KOPT-K1 (cell line): ENCODE measurements around the gene ZFYVE19.
A peak's percentile ranks its signal among the peaks of the same experiment; 100 is the strongest.

Experiments used
- H3K27ac ChIP-seq: fragments of 200-600 bp; sonication (generic); 2 replicates; pipeline ENCODE4 v1.5.1; 2016; ENCODE audit warnings: antibody characterized with exemption, mild to moderate bottlenecking, low read depth, low read length; ENCODE audit not compliant: poor library complexity, severe bottlenecking
- H3K36me3 ChIP-seq: fragments of 200-600 bp; sonication (generic); 2 replicates; pipeline ENCODE4 v1.5.1; 2017; ENCODE audit warnings: antibody characterized with exemption, mild to moderate bottlenecking, low read length, moderate library complexity; ENCODE audit not compliant: insufficient read depth
- H3K9me3 ChIP-seq: fragments of 200-600 bp; sonication (generic); 2 replicates; pipeline ENCODE4 v1.5.1; 2017; ENCODE audit warnings: antibody characterized with exemption, low read length, mild to moderate bottlenecking; ENCODE audit not compliant: insufficient read depth, poor library complexity, severe bottlenecking

The ZFYVE19 gene

DNA sequence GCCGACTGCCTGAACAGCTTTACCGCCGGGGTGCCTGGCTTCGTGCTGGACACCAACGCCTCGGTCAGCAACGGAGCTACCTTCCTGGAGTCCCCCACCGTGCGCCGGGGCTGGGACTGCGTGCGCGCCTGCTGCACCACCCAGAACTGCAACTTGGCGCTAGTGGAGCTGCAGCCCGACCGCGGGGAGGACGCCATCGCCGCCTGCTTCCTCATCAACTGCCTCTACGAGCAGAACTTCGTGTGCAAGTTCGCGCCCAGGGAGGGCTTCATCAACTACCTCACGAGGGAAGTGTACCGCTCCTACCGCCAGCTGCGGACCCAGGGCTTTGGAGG lies 37.8 kb downstream of the ZFYVE19 start:
- Histone ChIP-seq H3K9me3 (no peaks in the 10 kb centered on the region), H3K36me3 (no peaks in the 10 kb centered on the region), H3K27ac (no peak overlapping the region)

DNA sequence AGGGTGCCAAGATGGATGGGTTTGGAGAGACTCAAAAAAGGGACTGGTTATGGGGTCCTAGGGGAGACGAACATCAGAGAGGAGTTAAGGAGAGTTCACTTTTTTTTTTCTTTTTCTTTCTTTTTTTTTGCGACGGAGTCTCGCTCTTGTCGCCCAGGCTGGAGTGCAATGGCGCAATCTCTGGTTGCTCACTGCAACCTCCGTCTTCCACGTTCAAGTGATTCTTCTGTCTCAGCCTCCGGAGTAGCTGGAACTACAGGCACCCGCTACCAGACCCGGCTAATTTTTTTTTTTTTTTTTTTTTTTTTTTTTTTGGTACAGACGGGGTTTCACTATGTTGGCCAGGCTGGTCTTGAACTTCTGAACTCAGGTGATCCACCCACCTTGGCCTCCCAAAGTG lies 38.1 kb downstream of the ZFYVE19 start:
- Histone ChIP-seq H3K36me3 (no peaks in the 10 kb centered on the region), H3K27ac (no peak overlapping the region), H3K9me3 (no peaks in the 10 kb centered on the region)

- no peaks in the 10 kb centered on the region for H3K9me3 ChIP-seq
- H3K36me3 ChIP-seq = no peaks in the 10 kb centered on the region
- no peak overlapping the region for H3K27ac ChIP-seq
Measured at GRCh38 chr15:40845511-40846284, 38.8 kb downstream of the ZFYVE19 start.

DNA sequence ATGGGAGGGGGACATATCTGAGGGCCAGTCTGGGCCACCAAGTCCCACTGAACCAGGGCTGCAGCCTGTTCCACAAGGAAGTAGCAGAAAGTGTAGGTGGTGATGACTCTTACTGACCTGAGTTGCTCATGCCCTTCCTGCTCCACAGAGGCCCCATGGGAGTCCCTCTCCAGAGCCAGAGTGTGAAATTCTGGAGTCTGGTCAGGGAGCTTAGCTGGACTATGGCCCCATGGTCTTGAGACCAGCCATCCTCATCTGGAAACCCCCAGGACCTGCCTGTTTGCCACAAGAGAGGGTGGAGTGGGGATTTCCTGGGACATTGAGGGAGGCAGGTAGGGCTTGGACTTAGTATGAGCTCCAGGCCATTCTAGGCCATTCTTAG lies 39.9 kb downstream of the ZFYVE19 start:
- Histone ChIP-seq H3K9me3 (no peaks in the 10 kb centered on the region), H3K27ac (peak overlapping the region; percentile 18), H3K36me3 (no peaks in the 10 kb centered on the region)

DNA sequence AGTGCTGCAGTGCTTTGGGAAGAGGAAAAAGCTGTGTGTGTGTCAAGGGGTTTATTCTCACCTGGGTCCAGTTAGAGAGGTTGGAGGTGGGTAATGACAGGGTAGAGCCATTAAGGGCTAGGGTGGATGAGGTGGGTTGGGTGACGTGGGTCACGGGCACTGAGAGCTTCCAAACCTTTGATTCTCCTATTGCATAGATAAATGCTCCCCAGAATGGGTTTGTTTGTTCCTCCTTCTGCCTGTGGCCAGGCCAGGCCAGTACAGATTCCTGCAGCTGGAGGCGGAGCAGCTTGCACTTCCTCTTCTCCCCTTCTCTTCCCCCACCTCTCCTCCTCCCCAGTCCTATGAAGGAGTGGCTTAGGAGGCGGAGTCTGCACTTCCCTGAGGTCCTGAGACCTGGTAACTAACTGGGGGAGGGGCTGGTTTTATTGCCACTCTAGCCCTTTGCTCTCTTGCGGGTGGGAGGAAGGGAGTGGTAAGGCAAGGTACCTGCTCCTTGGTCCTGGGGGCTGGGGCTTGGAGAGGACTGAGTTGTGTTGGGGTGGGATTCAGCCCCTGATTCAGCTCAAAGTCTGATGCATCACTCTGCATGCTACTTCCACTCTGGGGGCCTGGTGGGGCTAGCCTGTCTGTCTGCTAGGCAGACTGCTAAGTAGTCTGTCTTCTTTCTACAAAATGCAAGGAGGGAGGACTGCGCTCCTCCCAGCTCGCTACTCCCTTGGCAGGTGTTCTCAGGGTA lies 40.5 kb downstream of the ZFYVE19 start:
- no peaks in the 10 kb centered on the region for H3K9me3 ChIP-seq
- H3K36me3 ChIP-seq = no peaks in the 10 kb centered on the region
- H3K27ac ChIP-seq = peak overlapping the region; percentile 18

DNA sequence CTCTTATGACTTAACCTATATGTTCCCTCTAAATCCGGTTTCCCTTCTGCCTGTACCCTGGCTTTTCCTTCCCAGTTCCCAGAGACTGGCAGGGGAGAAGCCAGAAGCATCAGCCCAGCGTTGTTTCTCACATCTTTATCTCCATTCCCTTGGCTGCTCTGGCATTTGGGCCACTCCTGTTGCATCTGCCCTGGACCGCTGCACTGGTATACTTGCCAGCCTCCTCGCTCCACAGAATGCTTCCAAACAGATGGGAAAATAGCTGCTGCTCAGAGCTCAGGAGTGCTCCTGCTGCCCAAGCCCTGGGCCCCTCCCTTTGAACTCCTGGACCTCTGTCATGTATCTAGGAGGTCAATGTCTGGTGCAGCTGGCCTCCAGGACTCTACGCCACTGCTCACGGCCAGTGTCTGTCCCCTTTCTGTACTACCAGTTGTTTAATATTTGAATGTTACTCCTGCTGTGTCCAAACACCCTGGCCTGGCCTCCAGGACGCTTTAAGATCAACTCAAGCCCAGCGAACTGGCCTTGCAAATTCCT lies 43.8 kb downstream of the ZFYVE19 start:
- Histone ChIP-seq H3K36me3 (no peaks in the 10 kb centered on the region), H3K27ac (no peak overlapping the region), H3K9me3 (no peaks in the 10 kb centered on the region)

DNA sequence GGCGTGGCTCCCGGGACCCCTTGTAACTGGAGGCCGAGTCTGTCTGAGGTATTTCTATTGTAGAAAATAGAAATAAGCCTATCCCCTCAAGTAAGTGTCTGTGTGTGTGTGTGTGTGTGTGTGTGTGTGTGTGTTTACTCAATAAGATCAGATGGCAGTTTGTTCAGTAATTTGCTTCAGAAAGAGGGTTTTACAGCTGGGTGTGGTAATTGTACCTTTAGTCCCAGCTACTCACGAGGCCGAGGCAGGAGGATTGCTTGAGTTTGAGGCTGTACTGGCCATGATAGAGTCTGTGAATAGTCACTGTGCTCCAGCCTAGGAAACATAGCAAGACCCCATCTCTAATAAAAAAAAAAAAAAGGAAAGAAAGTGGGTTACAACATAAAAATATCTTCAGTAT lies 45.6 kb downstream of the ZFYVE19 start:
- no peak overlapping the region for H3K27ac ChIP-seq
- H3K36me3 ChIP-seq = no peaks in the 10 kb centered on the region
- no peaks in the 10 kb centered on the region for H3K9me3 ChIP-seq

DNA sequence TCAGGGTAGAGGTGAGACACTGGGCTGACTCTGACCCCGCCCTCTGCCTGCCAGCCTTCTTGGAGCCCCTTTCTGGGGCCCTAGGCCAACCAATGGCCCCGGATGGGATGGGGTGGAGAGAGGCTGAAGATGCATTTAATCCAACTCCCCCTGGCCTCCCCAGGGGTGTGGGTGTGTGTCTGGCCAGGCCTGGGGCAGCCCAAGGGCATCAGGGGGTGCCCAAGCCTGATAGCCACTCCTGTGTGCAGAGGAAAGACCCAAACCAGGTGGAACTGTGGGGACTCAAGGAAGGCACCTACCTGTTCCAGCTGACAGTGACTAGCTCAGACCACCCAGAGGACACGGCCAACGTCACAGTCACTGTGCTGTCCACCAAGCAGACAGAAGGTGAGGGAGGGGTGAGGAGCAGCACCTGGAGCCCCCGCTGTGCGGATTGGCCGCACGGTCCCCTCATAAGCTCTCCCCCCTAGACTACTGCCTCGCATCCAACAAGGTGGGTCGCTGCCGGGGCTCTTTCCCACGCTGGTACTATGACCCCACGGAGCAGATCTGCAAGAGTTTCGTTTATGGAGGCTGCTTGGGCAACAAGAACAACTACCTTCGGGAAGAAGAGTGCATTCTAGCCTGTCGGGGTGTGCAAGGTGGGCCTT lies 46.5 kb downstream of the ZFYVE19 start:
- H3K36me3 ChIP-seq = no peaks in the 10 kb centered on the region
- H3K27ac ChIP-seq = no peak overlapping the region
- no peaks in the 10 kb centered on the region for H3K9me3 ChIP-seq

DNA sequence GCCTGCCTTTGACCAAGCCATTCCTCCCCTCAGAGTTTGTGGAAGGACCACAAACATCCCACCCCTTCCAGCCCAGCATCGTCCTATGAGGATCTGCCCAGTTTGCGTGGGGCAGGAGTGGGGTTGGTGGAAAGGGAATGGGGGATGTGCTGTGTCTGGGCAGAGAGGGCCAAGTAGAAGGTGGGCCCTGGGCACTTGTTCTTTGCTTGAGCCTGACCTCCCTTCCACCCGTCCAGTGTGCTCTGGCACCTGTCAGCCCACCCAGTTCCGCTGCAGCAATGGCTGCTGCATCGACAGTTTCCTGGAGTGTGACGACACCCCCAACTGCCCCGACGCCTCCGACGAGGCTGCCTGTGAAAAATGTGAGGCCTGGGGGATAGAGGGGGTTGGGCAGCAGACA lies 47.3 kb downstream of the ZFYVE19 start:
- no peaks in the 10 kb centered on the region for H3K36me3 ChIP-seq
- H3K9me3 ChIP-seq = no peaks in the 10 kb centered on the region
- no peak overlapping the region for H3K27ac ChIP-seq

DNA sequence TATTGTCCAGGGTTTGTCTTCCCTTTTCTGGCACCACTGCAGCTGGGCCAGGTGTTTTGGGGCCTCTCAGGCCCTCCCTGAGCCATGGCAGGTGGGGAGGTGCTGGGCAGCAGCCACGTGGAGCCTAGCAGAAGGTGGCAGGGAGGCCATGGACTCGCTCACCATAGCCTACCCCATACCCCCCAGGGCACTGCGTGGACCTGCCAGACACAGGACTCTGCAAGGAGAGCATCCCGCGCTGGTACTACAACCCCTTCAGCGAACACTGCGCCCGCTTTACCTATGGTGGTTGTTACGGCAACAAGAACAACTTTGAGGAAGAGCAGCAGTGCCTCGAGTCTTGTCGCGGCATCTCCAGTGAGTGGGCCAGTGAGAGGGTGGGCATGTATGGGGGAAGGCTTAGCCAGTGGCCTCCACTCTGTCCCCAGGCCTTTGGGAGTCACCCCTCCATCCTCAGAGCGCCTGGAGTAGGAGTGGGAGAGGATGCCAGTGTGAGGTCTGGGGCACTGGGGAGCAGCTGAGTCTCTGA lies 48.9 kb downstream of the ZFYVE19 start:
- Histone ChIP-seq H3K36me3 (no peaks in the 10 kb centered on the region), H3K27ac (no peak overlapping the region), H3K9me3 (no peaks in the 10 kb centered on the region)

GRCh38 chr15:40856746-40857145 lies 49.9 kb downstream of the ZFYVE19 start:
- no peaks in the 10 kb centered on the region for H3K9me3 ChIP-seq
- H3K27ac ChIP-seq = no peak overlapping the region
- no peaks in the 10 kb centered on the region for H3K36me3 ChIP-seq

- H3K9me3 ChIP-seq = no peaks in the 10 kb centered on the region
- H3K27ac ChIP-seq = no peak overlapping the region
- H3K36me3 ChIP-seq = no peaks in the 10 kb centered on the region
Measured at GRCh38 chr15:40857601-40858341, 50.9 kb downstream of the ZFYVE19 start.

DNA sequence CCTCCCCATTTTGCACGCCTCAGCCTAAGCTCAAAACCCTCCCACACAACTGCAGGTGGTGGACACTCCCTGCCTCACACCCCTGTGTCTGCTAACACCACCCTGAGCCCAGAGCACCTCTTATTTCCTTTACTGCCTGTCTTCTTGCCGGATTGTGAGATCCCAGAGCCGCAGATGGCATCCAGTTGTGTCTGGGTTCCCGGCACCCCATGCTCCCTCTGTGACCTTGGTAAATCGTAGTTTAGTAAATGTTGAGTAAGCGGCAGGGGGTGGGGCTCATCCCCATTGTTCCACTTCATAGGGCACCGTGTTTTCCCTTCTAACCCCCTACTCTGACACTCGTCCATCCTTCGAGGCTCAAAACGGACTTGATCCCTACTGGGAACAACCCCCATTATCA lies 51.8 kb downstream of the ZFYVE19 start:
- Histone ChIP-seq H3K27ac (no peak overlapping the region), H3K36me3 (no peaks in the 10 kb centered on the region), H3K9me3 (no peaks in the 10 kb centered on the region)

DNA sequence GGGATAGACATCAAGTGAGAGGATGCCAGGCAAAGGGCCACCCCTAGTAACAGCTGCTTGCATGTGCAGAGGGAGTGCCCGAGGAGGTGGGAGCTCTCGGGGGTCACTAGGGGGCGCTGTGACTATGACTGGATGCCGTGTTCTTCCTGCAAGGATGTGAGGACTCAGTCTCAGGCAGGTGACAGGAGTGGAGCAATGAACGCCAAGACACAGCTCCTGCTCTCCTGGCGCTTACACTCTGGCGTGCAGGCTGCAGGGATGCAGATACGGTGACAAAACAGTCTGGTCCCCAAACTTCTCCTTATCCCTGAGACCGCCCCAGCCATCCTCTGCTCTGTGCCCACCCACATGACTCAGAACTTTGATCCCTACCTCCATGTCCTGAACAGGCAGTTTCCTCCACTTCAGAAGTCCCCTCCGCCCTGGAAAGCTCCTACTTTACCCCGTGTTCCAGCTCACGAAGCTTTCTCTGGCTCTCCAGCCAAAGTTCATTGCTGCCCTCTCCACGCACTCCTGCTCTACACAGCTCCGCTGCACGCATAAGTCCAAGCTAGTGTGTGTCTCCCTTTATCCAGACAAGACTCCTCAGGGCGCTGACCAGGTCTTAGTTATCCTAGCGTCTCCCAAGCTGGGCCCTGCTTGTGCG lies 52.4 kb downstream of the ZFYVE19 start:
- Histone ChIP-seq H3K36me3 (no peaks in the 10 kb centered on the region), H3K27ac (no peak overlapping the region), H3K9me3 (no peaks in the 10 kb centered on the region)
